Coronary artery (tissue), 2 donors: ENCODE results near the gene CDR2L.

Experiments
- DNase-seq: peaks from one replicate; pipeline ENCODE4 v3.0.0-alpha.2; 2017; ENCODE audit warnings: low spot score
- H3K27ac ChIP-seq, 2 donors: fragments of 200-600 bp; sonication (generic); one replicate each; pipeline ENCODE4 v1.5.1; 2016 to 2019
- H3K4me3 ChIP-seq: fragments of 200-600 bp; sonication (generic); 2 replicates; pipeline ENCODE4 v1.5.1; 2016; ENCODE audit warnings: mild to moderate bottlenecking, moderate library complexity
- CTCF ChIP-seq: fragments of 200-600 bp; sonication (generic); IDR thresholded peaks from one replicate; pipeline ENCODE4 v1.5.1; 2019; ENCODE audit warnings: antibody characterized with exemption

Gene CDR2L

GRCh38 chr17:75046407-75047289, 59.2 kb downstream of the CDR2L start, which contains the start of the genes ATP5PD and KCTD2:
TSS of gene ATP5PD (minus strand) at chr17:75046969. CDS start at chr17:75042650, 4,319 bp downstream.
TSS of gene KCTD2 (plus strand) at chr17:75047225. CDS start at chr17:75047251, 26 bp downstream.
- peak; percentile 98 for DNase-seq
- TF ChIP-seq CTCF = no peak
- peak within 1 kb of the TSS; percentile 98 to 99 for H3K27ac ChIP-seq
- peak within 1 kb of the TSS; percentile 93 for H3K4me3 ChIP-seq

DNA sequence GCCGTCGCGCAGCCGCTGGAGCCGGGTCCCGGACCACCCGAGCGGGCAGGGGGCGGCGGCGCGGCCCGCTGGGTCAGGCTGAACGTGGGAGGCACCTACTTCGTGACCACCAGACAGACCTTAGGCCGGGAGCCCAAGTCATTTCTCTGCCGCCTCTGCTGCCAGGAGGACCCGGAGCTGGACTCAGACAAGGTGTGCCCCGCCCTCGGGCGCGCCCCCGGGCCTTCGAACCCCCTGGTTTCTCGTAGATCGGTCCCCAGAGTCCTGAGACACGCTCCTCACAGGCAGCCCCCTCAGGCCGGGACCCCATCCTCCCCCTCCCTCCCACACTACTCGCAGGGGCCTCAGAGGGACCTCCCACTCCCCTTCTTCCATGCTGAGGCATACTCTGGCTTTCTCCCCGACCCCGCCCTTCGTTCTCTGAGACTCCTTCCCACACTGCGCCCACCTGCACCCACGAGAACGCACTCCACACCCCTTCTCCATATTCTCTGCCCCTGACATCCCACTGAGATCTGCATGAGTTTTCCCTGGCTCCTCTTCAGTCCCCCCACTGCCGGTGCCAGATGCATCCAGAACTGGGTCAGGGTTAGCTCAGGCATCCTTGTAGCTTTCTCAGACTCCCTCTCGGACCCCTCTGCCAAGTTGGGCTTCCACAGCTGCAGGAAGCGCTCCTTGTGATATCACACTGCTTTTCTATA, 60.1 kb downstream of the CDR2L start:
- TF ChIP-seq CTCF = no peak
- Histone ChIP-seq H3K27ac (peak overlapping the region; percentile 98 to 99), H3K4me3 (peak overlapping the region; percentile 93)
- no peak for DNase-seq

GRCh38 chr17:75048249-75048878, 60.9 kb downstream of the CDR2L start:
- no peak for DNase-seq
- no peak for TF ChIP-seq CTCF
- peak overlapping the region; percentile 98 to 99 for H3K27ac ChIP-seq
- peak overlapping the region; percentile 93 for H3K4me3 ChIP-seq

- TF ChIP-seq CTCF = no peak
- peak overlapping the region in 1 of 2 donors; percentile 98 for H3K27ac ChIP-seq
- peak overlapping the region; percentile 93 for H3K4me3 ChIP-seq
- DNase-seq = no peak
Measured at GRCh38 chr17:75049057-75049456, 61.6 kb downstream of the CDR2L start.

- no peak overlapping the region for H3K4me3 ChIP-seq
- TF ChIP-seq CTCF = no peak
- no peak for DNase-seq
- H3K27ac ChIP-seq = no peak overlapping the region
Measured at GRCh38 chr17:75049706-75050105, 62.3 kb downstream of the CDR2L start.

DNA sequence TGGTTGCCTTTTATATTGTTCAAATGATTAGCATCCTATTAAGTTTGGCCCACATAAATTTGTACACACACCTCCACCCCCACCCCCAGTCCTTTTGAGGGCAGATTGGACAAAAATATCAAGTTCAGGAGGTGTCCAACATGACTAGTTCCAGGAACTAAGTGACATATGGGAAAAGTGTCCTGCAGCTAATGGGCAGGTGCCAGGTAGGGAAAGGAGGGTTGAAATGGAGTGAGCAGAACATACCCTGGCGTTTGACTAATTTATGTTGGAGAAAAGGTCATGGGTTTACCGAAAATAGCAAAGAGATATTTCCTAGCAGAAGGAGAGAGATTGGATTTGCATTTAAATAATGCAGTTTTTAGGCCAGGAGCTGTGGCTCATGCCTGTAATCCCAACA, 64.5 kb downstream of the CDR2L start:
- no peak overlapping the region for H3K4me3 ChIP-seq
- TF ChIP-seq CTCF = no peak
- H3K27ac ChIP-seq = no peak overlapping the region
- DNase-seq = no peak
